Astrocyte (in vitro differentiated cells and primary cell): ENCODE measurements around the gene SMR3B. TPM values are rescaled to one million over a fixed set of nuclear protein-coding genes. Genes with fewer than 3 reads are reported as not detected.

Source experiments
- DNase-seq: peaks from one replicate; pipeline ENCODE4 v3.0.0-alpha.2; 2010; ENCODE audit warnings: low read depth
- FAIRE-seq: peaks from 2 replicates; lab custom pipeline; 2011; peaks lifted over from hg19 to GRCh38; lab: Jason Lieb, UNC
- H2AFZ ChIP-seq: 2 replicates; pipeline ENCODE4 v1.6.0; 2012; ENCODE audit warnings: low read depth, low read length, inconsistent platforms
- H3K27ac ChIP-seq: 2 replicates; pipeline ENCODE4 v1.5.1; 2011; ENCODE audit warnings: low read depth, low read length, inconsistent platforms
- H3K27me3 ChIP-seq: 2 replicates; pipeline ENCODE4 v1.6.0; 2011; ENCODE audit warnings: low read length, inconsistent platforms; ENCODE audit not compliant: insufficient read depth
- H3K36me3 ChIP-seq: 2 replicates; pipeline ENCODE4 v1.5.1; 2011; ENCODE audit warnings: low read length, inconsistent platforms; ENCODE audit not compliant: insufficient read depth
- H3K4me1 ChIP-seq: 2 replicates; pipeline ENCODE4 v1.5.1; 2011; ENCODE audit warnings: low read length, inconsistent platforms; ENCODE audit not compliant: insufficient read depth
- H3K4me2 ChIP-seq: 2 replicates; pipeline ENCODE4 v1.6.0; 2012; ENCODE audit warnings: low read length, inconsistent platforms
- H3K4me3 ChIP-seq: 2 replicates; pipeline ENCODE4 v1.5.1; 2011; ENCODE audit warnings: low read depth, mild to moderate bottlenecking, low read length, inconsistent platforms; ENCODE audit not compliant: insufficient read depth
- H3K79me2 ChIP-seq: 2 replicates; pipeline ENCODE4 v1.6.0; 2012; ENCODE audit warnings: mild to moderate bottlenecking, low read length, inconsistent platforms; ENCODE audit not compliant: insufficient read depth
- H3K9ac ChIP-seq: 2 replicates; pipeline ENCODE4 v1.6.0; 2012; ENCODE audit warnings: mild to moderate bottlenecking, low read length, inconsistent platforms
- H3K9me3 ChIP-seq: 2 replicates; pipeline ENCODE4 v1.5.1; 2012; ENCODE audit warnings: low read depth, mild to moderate bottlenecking, low read length, inconsistent platforms; ENCODE audit not compliant: insufficient read depth
- H4K20me1 ChIP-seq: 2 replicates; pipeline ENCODE4 v1.6.0; 2012; ENCODE audit warnings: low read length, inconsistent platforms; ENCODE audit not compliant: insufficient read depth
- H3K27ac Mint-ChIP-seq: one replicate; pipeline ENCODE4 v1.8.0; 2021; ENCODE audit warnings: mild to moderate bottlenecking, mixed read lengths; ENCODE audit not compliant: unreplicated experiment
- H3K27me3 Mint-ChIP-seq: one replicate; pipeline ENCODE4 v1.8.0; 2021; ENCODE audit warnings: low read depth, mixed read lengths; ENCODE audit not compliant: unreplicated experiment
- H3K36me3 Mint-ChIP-seq: one replicate; pipeline ENCODE4 v1.8.0; 2021; ENCODE audit warnings: low read depth, mixed read lengths; ENCODE audit not compliant: unreplicated experiment
- H3K4me1 Mint-ChIP-seq: one replicate; pipeline ENCODE4 v1.8.0; 2021; ENCODE audit warnings: low read depth, mixed read lengths; ENCODE audit not compliant: unreplicated experiment
- H3K4me3 Mint-ChIP-seq: one replicate; pipeline ENCODE4 v1.8.0; 2021; ENCODE audit warnings: mild to moderate bottlenecking, moderate library complexity, mixed read lengths; ENCODE audit not compliant: unreplicated experiment
- H3K9me3 Mint-ChIP-seq: one replicate; pipeline ENCODE4 v1.8.0; 2021; ENCODE audit warnings: mild to moderate bottlenecking, mixed read lengths; ENCODE audit not compliant: unreplicated experiment
- EZH2 ChIP-seq: IDR thresholded peaks from 2 replicates; pipeline ENCODE4 v1.6.1; 2012; ENCODE audit warnings: mild to moderate bottlenecking, low read length, inconsistent platforms; ENCODE audit not compliant: insufficient read depth
- total RNA-seq: library from RNA; stranded (reverse); gene quantifications from 2 replicates; pipeline ENCODE4 v1.2.1, GENCODE V29; 2021
- TF ChIP-seq, protein P1 (sequence below): IDR thresholded peaks from 2 replicates; pipeline ENCODE4 v1.5.1; 2011; ENCODE audit warnings: low read depth, mild to moderate bottlenecking, inconsistent platforms, low read length, moderate library complexity; ENCODE audit not compliant: insufficient read depth

Gene SMR3B
- total RNA-seq, 1 donor from 2014 or later: not detected

GRCh38 chr4:70397580-70397979 is 14.6 kb downstream of the SMR3B start, which contains the start of gene OPRPN:
Gene OPRPN (plus strand): TSS chr4:70397940. CDS start chr4:70399286, 1,346 bp downstream.
- no peak within 1 kb of the TSS for H3K27ac ChIP-seq
- TF ChIP-seq, protein P1, sequence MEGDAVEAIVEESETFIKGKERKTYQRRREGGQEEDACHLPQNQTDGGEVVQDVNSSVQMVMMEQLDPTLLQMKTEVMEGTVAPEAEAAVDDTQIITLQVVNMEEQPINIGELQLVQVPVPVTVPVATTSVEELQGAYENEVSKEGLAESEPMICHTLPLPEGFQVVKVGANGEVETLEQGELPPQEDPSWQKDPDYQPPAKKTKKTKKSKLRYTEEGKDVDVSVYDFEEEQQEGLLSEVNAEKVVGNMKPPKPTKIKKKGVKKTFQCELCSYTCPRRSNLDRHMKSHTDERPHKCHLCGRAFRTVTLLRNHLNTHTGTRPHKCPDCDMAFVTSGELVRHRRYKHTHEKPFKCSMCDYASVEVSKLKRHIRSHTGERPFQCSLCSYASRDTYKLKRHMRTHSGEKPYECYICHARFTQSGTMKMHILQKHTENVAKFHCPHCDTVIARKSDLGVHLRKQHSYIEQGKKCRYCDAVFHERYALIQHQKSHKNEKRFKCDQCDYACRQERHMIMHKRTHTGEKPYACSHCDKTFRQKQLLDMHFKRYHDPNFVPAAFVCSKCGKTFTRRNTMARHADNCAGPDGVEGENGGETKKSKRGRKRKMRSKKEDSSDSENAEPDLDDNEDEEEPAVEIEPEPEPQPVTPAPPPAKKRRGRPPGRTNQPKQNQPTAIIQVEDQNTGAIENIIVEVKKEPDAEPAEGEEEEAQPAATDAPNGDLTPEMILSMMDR: no peak
- TF ChIP-seq EZH2: no peak
- Mint-ChIP-seq H3K4me3 (no peak within 1 kb of the TSS), H3K27ac (no peak within 1 kb of the TSS), H3K36me3 (no peaks in the 10 kb centered on the region), H3K27me3 (no peaks in the 10 kb centered on the region), H3K9me3 (no peaks in the 10 kb centered on the region), H3K4me1 (no peaks in the 10 kb centered on the region)
- H3K27me3 ChIP-seq: no peaks in the 10 kb centered on the region
- FAIRE-seq: no peak
- no peak within 1 kb of the TSS for H3K9ac ChIP-seq
- DNase-seq: no peak
- no peaks in the 10 kb centered on the region for H3K9me3 ChIP-seq
- no peaks in the 10 kb centered on the region for H4K20me1 ChIP-seq
- no peak within 1 kb of the TSS for H3K4me2 ChIP-seq
- no peaks in the 10 kb centered on the region for H3K36me3 ChIP-seq
- no peak within 1 kb of the TSS for H2AFZ ChIP-seq
- H3K4me1 ChIP-seq: no peaks in the 10 kb centered on the region
- no peaks in the 10 kb centered on the region for H3K79me2 ChIP-seq
- H3K4me3 ChIP-seq: no peak within 1 kb of the TSS

GRCh38 chr4:70399319-70399718 is 16.4 kb downstream of the SMR3B start:
- Histone ChIP-seq H3K36me3 (no peaks in the 10 kb centered on the region), H3K4me2 (no peak overlapping the region), H3K9me3 (no peaks in the 10 kb centered on the region), H2AFZ (no peak overlapping the region), H3K27ac (no peak overlapping the region), H3K9ac (no peak overlapping the region), H3K27me3 (no peaks in the 10 kb centered on the region), H3K4me1 (no peaks in the 10 kb centered on the region), H3K4me3 (no peak overlapping the region), H3K79me2 (no peaks in the 10 kb centered on the region), H4K20me1 (no peaks in the 10 kb centered on the region)
- FAIRE-seq (no peak), DNase-seq (no peak)
- Mint-ChIP-seq H3K4me3 (no peak overlapping the region), H3K27ac (no peak overlapping the region), H3K36me3 (no peaks in the 10 kb centered on the region), H3K27me3 (no peaks in the 10 kb centered on the region), H3K4me1 (no peaks in the 10 kb centered on the region), H3K9me3 (no peaks in the 10 kb centered on the region)
- TF ChIP-seq, protein P1: no peak
- no peak for TF ChIP-seq EZH2

GRCh38 chr4:70402762-70403161 is 19.8 kb downstream of the SMR3B start:
- H3K27me3 ChIP-seq: no peaks in the 10 kb centered on the region
- H3K4me1 ChIP-seq: no peaks in the 10 kb centered on the region
- FAIRE-seq (no peak), DNase-seq (no peak)
- Mint-ChIP-seq H3K36me3 (no peaks in the 10 kb centered on the region), H3K4me3 (no peak overlapping the region), H3K9me3 (no peaks in the 10 kb centered on the region), H3K27me3 (no peaks in the 10 kb centered on the region), H3K27ac (no peak overlapping the region), H3K4me1 (no peaks in the 10 kb centered on the region)
- no peaks in the 10 kb centered on the region for H4K20me1 ChIP-seq
- no peaks in the 10 kb centered on the region for H3K36me3 ChIP-seq
- no peaks in the 10 kb centered on the region for H3K79me2 ChIP-seq
- H3K4me3 ChIP-seq: no peak overlapping the region
- H2AFZ ChIP-seq: no peak overlapping the region
- TF ChIP-seq, protein P1: no peak
- no peak for TF ChIP-seq EZH2
- no peak overlapping the region for H3K4me2 ChIP-seq
- no peak overlapping the region for H3K9ac ChIP-seq
- no peaks in the 10 kb centered on the region for H3K9me3 ChIP-seq
- no peak overlapping the region for H3K27ac ChIP-seq
